H9 (cell line): ENCODE measurements around the gene PLEKHA8. TPM values are rescaled to one million over a fixed set of nuclear protein-coding genes. Genes with fewer than 3 reads are reported as not detected.
A peak's percentile ranks its signal among the peaks of the same experiment; 100 is the strongest.

Experiments used
- DNase-seq: peaks from one replicate; pipeline ENCODE4 v3.0.0-alpha.2; 2017
- H2AFZ ChIP-seq: one replicate; pipeline ENCODE4 v1.6.1; 2013; ENCODE audit warnings: mild to moderate bottlenecking, low read length, control low read depth, moderate library complexity
- H2AK5ac ChIP-seq: 2 replicates; pipeline ENCODE4 v1.6.1; 2013; ENCODE audit warnings: low read length, control low read depth, mixed read lengths; ENCODE audit not compliant: insufficient read length
- H2BK120ac ChIP-seq: one replicate; pipeline ENCODE4 v1.6.1; 2013; ENCODE audit warnings: low read depth, mild to moderate bottlenecking, low read length, control low read depth, inconsistent platforms; ENCODE audit not compliant: poor library complexity, severe bottlenecking
- H2BK12ac ChIP-seq: 2 replicates; pipeline ENCODE4 v1.6.1; 2013; ENCODE audit warnings: low read length, control low read depth, mixed read lengths, low read depth; ENCODE audit not compliant: insufficient read length
- H2BK15ac ChIP-seq: 2 replicates; pipeline ENCODE4 v1.6.1; 2013; ENCODE audit warnings: low read depth, low read length, control low read depth
- H2BK20ac ChIP-seq: one replicate; pipeline ENCODE4 v1.6.1; 2013; ENCODE audit warnings: low read depth, mild to moderate bottlenecking, low read length, control low read depth, inconsistent platforms; ENCODE audit not compliant: poor library complexity, severe bottlenecking
- H2BK5ac ChIP-seq: 2 replicates; pipeline ENCODE4 v1.6.1; 2013; ENCODE audit warnings: low read length, control low read depth, mixed read lengths; ENCODE audit not compliant: insufficient read length
- H3K14ac ChIP-seq: 2 replicates; pipeline ENCODE4 v1.6.1; 2013; ENCODE audit warnings: low read length, control low read depth; ENCODE audit not compliant: insufficient read depth
- H3K18ac ChIP-seq: 2 replicates; pipeline ENCODE4 v1.6.1; 2013; ENCODE audit warnings: low read depth, mild to moderate bottlenecking, mixed read lengths, low read length, control low read depth; ENCODE audit not compliant: insufficient read length
- H3K23ac ChIP-seq: 2 replicates; pipeline ENCODE4 v1.6.1; 2013; ENCODE audit warnings: low read length, control low read depth, mixed read lengths, low read depth; ENCODE audit not compliant: insufficient read length
- H3K23me2 ChIP-seq: 2 replicates; pipeline ENCODE4 v1.6.1; 2013; ENCODE audit warnings: low read depth, mild to moderate bottlenecking, mixed read lengths, low read length, control low read depth; ENCODE audit not compliant: insufficient read length, poor library complexity, severe bottlenecking
- H3K27ac ChIP-seq: 2 replicates; pipeline ENCODE4 v1.5.1; 2013; ENCODE audit warnings: low read length, control low read depth, mixed read lengths, low read depth; ENCODE audit not compliant: insufficient read length
- H3K27me3 ChIP-seq: 2 replicates; pipeline ENCODE4 v1.6.1; 2013; ENCODE audit warnings: low read length, control low read depth, inconsistent platforms; ENCODE audit not compliant: insufficient read depth
- H3K4ac ChIP-seq: 2 replicates; pipeline ENCODE4 v1.6.1; 2013; ENCODE audit warnings: low read depth, mild to moderate bottlenecking, control low read depth, inconsistent platforms, low read length, moderate library complexity
- H3K4me1 ChIP-seq: 2 replicates; pipeline ENCODE4 v1.6.1; 2013; ENCODE audit warnings: low read length, control low read depth, inconsistent platforms; ENCODE audit not compliant: insufficient read depth
- H3K4me2 ChIP-seq: 2 replicates; pipeline ENCODE4 v1.6.1; 2013; ENCODE audit warnings: low read length, control low read depth, mixed read lengths; ENCODE audit not compliant: insufficient read length, insufficient read depth
- H3K56ac ChIP-seq: 2 replicates; pipeline ENCODE4 v1.6.1; 2013; ENCODE audit warnings: low read depth, mild to moderate bottlenecking, mixed read lengths, low read length, control low read depth; ENCODE audit not compliant: insufficient read length
- H3K79me1 ChIP-seq: 2 replicates; pipeline ENCODE4 v1.6.1; 2013; ENCODE audit warnings: low read depth, mild to moderate bottlenecking, moderate library complexity, low read length, control low read depth, inconsistent platforms; ENCODE audit not compliant: insufficient read depth, poor library complexity, severe bottlenecking
- H3K79me2 ChIP-seq: 2 replicates; pipeline ENCODE4 v1.6.1; 2013; ENCODE audit warnings: low read length, control low read depth, inconsistent platforms; ENCODE audit not compliant: insufficient read depth
- H3K9ac ChIP-seq: 2 replicates; pipeline ENCODE4 v1.6.1; 2013; ENCODE audit warnings: low read length, control low read depth, mixed read lengths; ENCODE audit not compliant: insufficient read length; ENCODE audit errors: extremely low read depth
- H3K9me3 ChIP-seq: one replicate; pipeline ENCODE4 v1.6.1; 2013; ENCODE audit warnings: low read depth, low read length, inconsistent platforms; ENCODE audit not compliant: control insufficient read depth
- H3T11ph ChIP-seq: one replicate; pipeline ENCODE4 v1.6.1; 2013; ENCODE audit warnings: mild to moderate bottlenecking, low read length, control low read depth, inconsistent platforms
- H4K20me1 ChIP-seq: one replicate; pipeline ENCODE4 v1.6.1; 2013; ENCODE audit not compliant: control insufficient read depth, insufficient read length, insufficient read depth
- H4K5ac ChIP-seq: 2 replicates; pipeline ENCODE4 v1.6.1; 2013; ENCODE audit warnings: low read depth, mild to moderate bottlenecking, mixed read lengths, low read length, control low read depth; ENCODE audit not compliant: insufficient read length
- H4K8ac ChIP-seq: replicated peaks from 2 replicates; pipeline ENCODE4 v1.6.1; 2013; ENCODE audit warnings: low read length, control low read depth, mixed read lengths, low read depth; ENCODE audit not compliant: insufficient read length
- H4K91ac ChIP-seq: 2 replicates; pipeline ENCODE4 v1.6.1; 2013; ENCODE audit warnings: low read depth, mild to moderate bottlenecking, moderate library complexity, mixed read lengths, low read length, control low read depth; ENCODE audit not compliant: insufficient read length
- H3K27ac Mint-ChIP-seq, 3 experiments: 2 replicates in 2 of 3; 3 replicates in 1 of 3; pipeline ENCODE4 v1.8.0; 2020 to 2021; ENCODE audit warnings: mixed read lengths in 3 of 3, mild to moderate bottlenecking in 1 of 3, moderate library complexity in 1 of 3
- H3K27me3 Mint-ChIP-seq: 2 replicates; pipeline ENCODE4 v1.8.0; 2021; ENCODE audit warnings: low read depth, mild to moderate bottlenecking, moderate library complexity, mixed read lengths
- H3K36me3 Mint-ChIP-seq, 3 experiments: 2 replicates in 2 of 3; 3 replicates in 1 of 3; pipeline ENCODE4 v1.8.0; 2020 to 2021; ENCODE audit warnings: low read depth in 3 of 3, mixed read lengths in 3 of 3; ENCODE audit not compliant: insufficient read depth in 1 of 3
- H3K4me1 Mint-ChIP-seq, 2 experiments: 2 replicates each; pipeline ENCODE4 v1.8.0; 2020; ENCODE audit warnings: mixed read lengths in 2 of 2
- H3K4me3 Mint-ChIP-seq, 2 experiments: 2 replicates in 1 of 2; 3 replicates in 1 of 2; pipeline ENCODE4 v1.8.0; 2020 to 2021; ENCODE audit warnings: mild to moderate bottlenecking in 2 of 2, mixed read lengths in 2 of 2, moderate library complexity in 1 of 2
- H3K9me3 Mint-ChIP-seq, 2 experiments: 2 replicates in 1 of 2; 3 replicates in 1 of 2; pipeline ENCODE4 v1.8.0; 2020; ENCODE audit warnings: mild to moderate bottlenecking in 2 of 2, mixed read lengths in 2 of 2, moderate library complexity in 1 of 2
- WGBS: extraction: QIAGEN DNeasy Blood & Tissue Kit; methylation state at CpG from one replicate; pipeline ENCODE4 v1.1.7; 2013; ENCODE audit warnings: missing lambda C conversion rate, low lambda C conversion rate, mixed read lengths; ENCODE audit not compliant: insufficient read length; ENCODE audit errors: extremely low coverage; 5-methylcytosine and 5-hydroxymethylcytosine counted together
- total RNA-seq: library from RNA; stranded (reverse); gene quantifications from 2 replicates; pipeline ENCODE4 v1.2.1, GENCODE V29; 2021
- TF ChIP-seq, protein P1 (sequence below): fragments of 200-600 bp; sonication (generic); conservative IDR thresholded peaks from 3 replicates; pipeline ENCODE4 v1.8.0; 2021; ENCODE audit warnings: antibody characterized with exemption, mild to moderate bottlenecking

Gene PLEKHA8
- total RNA-seq, 1 experiment from 2014 or later, result 37.0 TPM

DNA sequence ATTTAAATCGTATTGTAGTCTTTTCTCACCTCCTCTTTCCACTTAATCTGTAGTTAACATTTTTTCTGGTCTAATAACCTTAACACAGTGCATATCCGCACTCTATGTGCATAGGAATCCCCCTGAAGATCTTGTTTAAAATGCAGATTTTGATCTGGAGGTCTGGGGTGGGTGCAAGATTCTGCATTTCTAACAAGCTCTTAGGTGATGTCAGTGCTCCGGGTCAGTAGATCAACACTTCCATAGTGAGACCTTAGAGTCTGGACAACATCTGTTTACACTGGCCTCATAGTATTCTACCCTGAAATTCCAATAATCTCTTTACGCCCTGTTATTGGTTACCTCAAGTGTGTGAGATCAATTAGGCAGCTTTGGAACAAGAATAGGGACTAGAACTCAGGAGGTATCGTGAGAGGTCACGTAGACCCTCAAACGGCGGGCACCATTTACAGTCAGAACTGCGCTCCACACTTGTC lies 434 bp upstream of the PLEKHA8 start:
- Mint-ChIP-seq H3K4me1 (peaks cover 25 to 27% of the 10 kb centered on the region in 2 experiments), H3K27ac (peak overlapping the region; percentile 38 to 88 (median 56); a peak in 6 of 7 replicates), H3K9me3 (no peaks in the 10 kb centered on the region), H3K36me3 (peaks cover 0 to 6% (median 2%) of the 10 kb centered on the region in 3 experiments; a peak in 4 of 7 replicates), H3K4me3 (no peak overlapping the region; a peak in 3 of 5 replicates), H3K27me3 (no peaks in the 10 kb centered on the region)
- Histone ChIP-seq H2BK12ac (no peak overlapping the region), H4K91ac (no peak overlapping the region), H3K23ac (no peak overlapping the region), H3K79me1 (peaks cover 11% of the 10 kb centered on the region), H3T11ph (no peak overlapping the region), H2BK15ac (no peak overlapping the region), H2AFZ (no peak overlapping the region), H3K4ac (no peak overlapping the region), H2BK5ac (no peak overlapping the region), H2BK20ac (no peak overlapping the region), H3K4me2 (peak overlapping the region; percentile 93), H4K5ac (no peak overlapping the region), H2AK5ac (no peak overlapping the region), H4K20me1 (no peaks in the 10 kb centered on the region), H3K9me3 (no peaks in the 10 kb centered on the region), H3K4me1 (peaks cover 4% of the 10 kb centered on the region; the same call in 1 of the 2 replicates), H4K8ac (no peak overlapping the region), H3K14ac (no peak overlapping the region), H2BK120ac (no peak overlapping the region), H3K9ac (peak overlapping the region; percentile 34), H3K56ac (no peak overlapping the region), H3K79me2 (peaks cover 23% of the 10 kb centered on the region; the same call in 1 of the 2 replicates), H3K27ac (no peak overlapping the region), H3K18ac (no peak overlapping the region), H3K23me2 (peaks cover 10% of the 10 kb centered on the region), H3K27me3 (no peaks in the 10 kb centered on the region)
- no peak for DNase-seq
- TF ChIP-seq, protein P1, sequence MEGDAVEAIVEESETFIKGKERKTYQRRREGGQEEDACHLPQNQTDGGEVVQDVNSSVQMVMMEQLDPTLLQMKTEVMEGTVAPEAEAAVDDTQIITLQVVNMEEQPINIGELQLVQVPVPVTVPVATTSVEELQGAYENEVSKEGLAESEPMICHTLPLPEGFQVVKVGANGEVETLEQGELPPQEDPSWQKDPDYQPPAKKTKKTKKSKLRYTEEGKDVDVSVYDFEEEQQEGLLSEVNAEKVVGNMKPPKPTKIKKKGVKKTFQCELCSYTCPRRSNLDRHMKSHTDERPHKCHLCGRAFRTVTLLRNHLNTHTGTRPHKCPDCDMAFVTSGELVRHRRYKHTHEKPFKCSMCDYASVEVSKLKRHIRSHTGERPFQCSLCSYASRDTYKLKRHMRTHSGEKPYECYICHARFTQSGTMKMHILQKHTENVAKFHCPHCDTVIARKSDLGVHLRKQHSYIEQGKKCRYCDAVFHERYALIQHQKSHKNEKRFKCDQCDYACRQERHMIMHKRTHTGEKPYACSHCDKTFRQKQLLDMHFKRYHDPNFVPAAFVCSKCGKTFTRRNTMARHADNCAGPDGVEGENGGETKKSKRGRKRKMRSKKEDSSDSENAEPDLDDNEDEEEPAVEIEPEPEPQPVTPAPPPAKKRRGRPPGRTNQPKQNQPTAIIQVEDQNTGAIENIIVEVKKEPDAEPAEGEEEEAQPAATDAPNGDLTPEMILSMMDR, result no peak
- WGBS, result no CpG with 5 or more reads among the region's 9 CpGs
